Calu3 (cell line): Measurements from ENCODE around the gene MAGI1. TPM values are rescaled to one million over a fixed set of nuclear protein-coding genes. Genes with fewer than 3 reads are reported as not detected.

Source experiments
- BruUV-seq: library from RNA; stranded (reverse); fragments of 400-500 nt; replicated peaks from 2 replicates; lab custom pipeline; 2021; lab: Mats Ljungman, UMichigan
- CTCF ChIA-PET: fragments of 300-600 bp; sonication (Branson Sonifier 250); formaldehyde crosslinking; loops from one replicate; lab custom pipeline; 2022; ENCODE audit warnings: antibody characterized with exemption; lab: Charles Lee
- DNase-seq: peaks from one replicate; pipeline ENCODE4 v3.0.0; 2022
- H3K27ac Mint-ChIP-seq: one replicate; pipeline ENCODE4 v1.8.0; 2022; ENCODE audit warnings: mixed read lengths; ENCODE audit not compliant: unreplicated experiment
- H3K27me3 Mint-ChIP-seq: one replicate; pipeline ENCODE4 v1.8.0; 2022; ENCODE audit warnings: mixed read lengths; ENCODE audit not compliant: unreplicated experiment
- H3K36me3 Mint-ChIP-seq: one replicate; pipeline ENCODE4 v1.8.0; 2022; ENCODE audit warnings: mild to moderate bottlenecking, moderate library complexity, mixed read lengths; ENCODE audit not compliant: insufficient read depth, unreplicated experiment
- H3K4me1 Mint-ChIP-seq: one replicate; pipeline ENCODE4 v1.8.0; 2022; ENCODE audit warnings: mild to moderate bottlenecking, low read depth, mixed read lengths; ENCODE audit not compliant: unreplicated experiment
- H3K4me3 Mint-ChIP-seq: one replicate; pipeline ENCODE4 v1.8.0; 2022; ENCODE audit warnings: mild to moderate bottlenecking, low read depth, moderate library complexity, mixed read lengths; ENCODE audit not compliant: unreplicated experiment
- H3K9me3 Mint-ChIP-seq: one replicate; pipeline ENCODE4 v1.8.0; 2022; ENCODE audit warnings: low read depth, mixed read lengths; ENCODE audit not compliant: unreplicated experiment
- intact Hi-C: fragments of 100-400 bp; cut with micrococcal nuclease; formaldehyde crosslinking; loops from one replicate; pipeline ENCODE4 v1.10.0; 2022; ENCODE audit not compliant: unreplicated experiment
- total RNA-seq: library from RNA; stranded (reverse); gene quantifications from 2 replicates; pipeline ENCODE4 v1.2.3, GENCODE V29; 2022
- TF ChIP-seq, protein P1 (sequence below): fragments of 200-600 bp; IDR thresholded peaks from one replicate; pipeline ENCODE4 v1.8.0; 2022; ENCODE audit warnings: antibody characterized with exemption; ENCODE audit not compliant: unreplicated experiment

MAGI1 gene
- total RNA-seq, 1 experiment from 2014 or later: 76.4 TPM

DNA sequence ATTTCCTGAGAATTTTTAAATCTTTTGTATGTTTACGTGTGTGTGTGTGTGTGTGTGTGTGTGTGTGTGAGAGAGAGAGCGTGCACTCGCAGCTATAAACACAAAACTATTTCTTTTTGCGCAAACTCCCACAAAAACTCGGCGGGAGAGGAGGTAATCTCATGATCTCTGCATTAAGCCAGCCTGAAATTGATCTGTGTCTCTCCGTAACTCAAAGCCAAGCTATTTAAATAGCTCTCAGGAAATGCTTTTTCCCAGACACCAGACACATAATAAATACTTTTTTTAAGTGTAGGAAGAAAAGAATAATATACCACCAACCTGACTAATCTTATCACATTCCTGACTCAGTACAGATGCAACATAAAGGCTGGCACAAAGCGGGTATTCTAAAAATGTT lies 226.8 kb downstream of the MAGI1 start:
- DNase-seq: no peak
- no peaks in the 10 kb centered on the region for H3K36me3 Mint-ChIP-seq
- no peaks in the 10 kb centered on the region for H3K4me1 Mint-ChIP-seq
- CTCF ChIA-PET: no interaction called here
- no peaks in the 10 kb centered on the region for H3K27me3 Mint-ChIP-seq
- no TSS peak for BruUV-seq
- intact Hi-C loops: no loop called here
- H3K4me3 Mint-ChIP-seq: no peak overlapping the region
- TF ChIP-seq, protein P1, sequence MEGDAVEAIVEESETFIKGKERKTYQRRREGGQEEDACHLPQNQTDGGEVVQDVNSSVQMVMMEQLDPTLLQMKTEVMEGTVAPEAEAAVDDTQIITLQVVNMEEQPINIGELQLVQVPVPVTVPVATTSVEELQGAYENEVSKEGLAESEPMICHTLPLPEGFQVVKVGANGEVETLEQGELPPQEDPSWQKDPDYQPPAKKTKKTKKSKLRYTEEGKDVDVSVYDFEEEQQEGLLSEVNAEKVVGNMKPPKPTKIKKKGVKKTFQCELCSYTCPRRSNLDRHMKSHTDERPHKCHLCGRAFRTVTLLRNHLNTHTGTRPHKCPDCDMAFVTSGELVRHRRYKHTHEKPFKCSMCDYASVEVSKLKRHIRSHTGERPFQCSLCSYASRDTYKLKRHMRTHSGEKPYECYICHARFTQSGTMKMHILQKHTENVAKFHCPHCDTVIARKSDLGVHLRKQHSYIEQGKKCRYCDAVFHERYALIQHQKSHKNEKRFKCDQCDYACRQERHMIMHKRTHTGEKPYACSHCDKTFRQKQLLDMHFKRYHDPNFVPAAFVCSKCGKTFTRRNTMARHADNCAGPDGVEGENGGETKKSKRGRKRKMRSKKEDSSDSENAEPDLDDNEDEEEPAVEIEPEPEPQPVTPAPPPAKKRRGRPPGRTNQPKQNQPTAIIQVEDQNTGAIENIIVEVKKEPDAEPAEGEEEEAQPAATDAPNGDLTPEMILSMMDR: no peak
- H3K27ac Mint-ChIP-seq: no peak overlapping the region
- H3K9me3 Mint-ChIP-seq: no peaks in the 10 kb centered on the region

DNA sequence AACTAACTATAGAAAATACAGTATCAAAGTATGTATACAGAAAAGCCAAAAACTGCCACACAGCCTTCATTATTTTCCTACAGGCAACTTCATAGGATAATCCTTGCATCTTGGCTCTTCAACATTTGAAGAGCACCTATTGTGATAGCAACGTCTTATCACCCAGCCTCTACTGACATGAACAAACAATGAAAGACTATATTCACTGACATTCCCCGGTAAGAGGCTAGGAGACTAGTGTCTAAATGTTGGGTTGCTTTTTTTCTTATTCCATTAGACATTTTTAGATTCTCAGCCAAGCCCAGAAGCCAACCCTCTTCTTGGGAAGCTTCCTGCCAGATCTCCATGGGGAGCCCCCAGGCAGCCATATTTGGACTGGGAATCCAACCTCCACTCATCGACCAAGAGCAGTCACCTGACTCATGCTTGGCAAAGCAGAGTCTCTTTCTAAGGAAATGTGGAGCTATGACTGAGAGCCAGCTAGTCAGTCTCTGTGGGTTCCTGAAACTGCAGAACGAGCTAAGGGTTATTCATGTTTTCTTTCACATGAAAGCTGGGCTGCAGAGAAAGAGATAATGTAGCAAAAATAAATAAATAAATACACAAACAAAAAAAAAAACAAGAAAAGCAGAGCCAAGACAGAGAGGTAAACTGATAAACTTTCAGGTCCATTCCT lies 227.5 kb downstream of the MAGI1 start:
- intact Hi-C loops: no loop called here
- Mint-ChIP-seq H3K27ac (no peak overlapping the region), H3K9me3 (no peaks in the 10 kb centered on the region), H3K4me3 (no peak overlapping the region), H3K36me3 (no peaks in the 10 kb centered on the region), H3K4me1 (no peaks in the 10 kb centered on the region), H3K27me3 (no peaks in the 10 kb centered on the region)
- no TSS peak for BruUV-seq
- no peak for DNase-seq
- CTCF ChIA-PET: no interaction called here
- TF ChIP-seq, protein P1: no peak

DNA sequence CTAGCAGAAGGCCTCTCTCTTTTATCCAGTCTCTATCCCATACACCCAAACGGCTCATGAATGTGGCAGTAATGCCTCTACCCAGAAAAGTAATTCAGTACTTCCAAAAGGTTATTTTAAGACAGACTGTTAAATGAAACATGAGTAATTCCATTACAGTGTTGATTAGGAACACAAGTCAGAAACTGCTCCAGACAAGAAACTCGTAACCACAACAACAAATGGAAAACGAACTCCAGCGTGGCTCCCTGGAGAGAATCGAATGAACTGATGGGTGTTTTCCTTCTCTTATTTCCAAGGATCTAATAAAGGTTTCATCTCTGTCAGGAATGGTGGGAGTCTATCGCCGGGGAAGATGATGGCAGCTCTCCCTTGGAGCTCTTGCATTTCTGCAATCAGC lies 228.4 kb downstream of the MAGI1 start:
- Mint-ChIP-seq H3K9me3 (no peaks in the 10 kb centered on the region), H3K27ac (no peak overlapping the region), H3K4me1 (no peaks in the 10 kb centered on the region), H3K27me3 (no peaks in the 10 kb centered on the region), H3K36me3 (no peaks in the 10 kb centered on the region), H3K4me3 (no peak overlapping the region)
- TF ChIP-seq, protein P1: no peak
- intact Hi-C loops: no loop called here
- CTCF ChIA-PET: interaction anchor here (0.6 kb wide), 1 partner anchor 258 kb away, joined by 5 read pairs; no protein-coding TSS in a partner anchor
- BruUV-seq: no TSS peak
- no peak for DNase-seq

DNA sequence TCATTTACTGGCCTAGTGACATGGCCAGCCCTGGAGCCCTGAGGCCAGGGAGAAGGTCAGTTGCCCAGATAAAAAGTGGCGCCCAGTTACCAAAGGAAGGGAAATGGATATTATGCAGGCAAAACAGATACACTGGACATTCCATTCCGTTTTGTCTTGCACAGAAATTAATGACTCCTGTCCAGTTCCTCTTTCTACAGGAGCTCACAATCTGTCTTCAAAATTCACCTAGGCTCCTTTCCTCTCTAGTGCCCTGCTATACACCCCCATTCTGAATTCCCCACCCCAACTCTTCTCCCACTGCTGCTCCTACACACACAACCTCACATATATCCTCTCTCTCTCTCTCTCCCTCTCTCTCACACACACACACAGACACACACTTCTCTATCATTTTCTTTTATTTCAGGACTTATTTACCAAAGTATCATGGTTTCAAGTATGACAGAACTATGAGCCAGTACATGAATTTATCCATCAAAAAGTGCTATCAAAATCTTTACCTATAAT lies 229.0 kb downstream of the MAGI1 start:
- H3K4me1 Mint-ChIP-seq: no peaks in the 10 kb centered on the region
- CTCF ChIA-PET: interaction anchor here (0.6 kb wide), 1 partner anchor 258 kb away, joined by 5 read pairs; no protein-coding TSS in a partner anchor
- DNase-seq: no peak
- H3K27ac Mint-ChIP-seq: no peak overlapping the region
- intact Hi-C loops: no loop called here
- BruUV-seq: no TSS peak
- H3K27me3 Mint-ChIP-seq: no peaks in the 10 kb centered on the region
- no peaks in the 10 kb centered on the region for H3K36me3 Mint-ChIP-seq
- TF ChIP-seq, protein P1: no peak
- H3K9me3 Mint-ChIP-seq: no peaks in the 10 kb centered on the region
- H3K4me3 Mint-ChIP-seq: no peak overlapping the region
